Mesendoderm (in vitro differentiated cells): ENCODE results near the gene DNAJB4.

Source experiments
- DNase-seq: peaks from one replicate; pipeline ENCODE4 v3.0.0; 2013
- H2AK5ac ChIP-seq: 2 replicates; pipeline ENCODE4 v1.6.1; 2013; ENCODE audit warnings: low read length, inconsistent platforms
- H2BK120ac ChIP-seq: 2 replicates; pipeline ENCODE4 v1.6.1; 2013; ENCODE audit warnings: low read depth, mild to moderate bottlenecking, low read length, moderate library complexity, mixed read lengths
- H2BK15ac ChIP-seq: replicated peaks from 2 replicates; pipeline ENCODE4 v1.6.1; 2013; ENCODE audit warnings: low read depth, mild to moderate bottlenecking, moderate library complexity
- H2BK5ac ChIP-seq: 2 replicates; pipeline ENCODE4 v1.6.1; 2013; ENCODE audit warnings: low read length, inconsistent platforms
- H3K18ac ChIP-seq: 2 replicates; pipeline ENCODE4 v1.6.1; 2013; ENCODE audit warnings: mild to moderate bottlenecking, low read length, mixed read lengths
- H3K23ac ChIP-seq: one replicate; pipeline ENCODE4 v1.6.1; 2013; ENCODE audit warnings: low read length
- H3K27ac ChIP-seq: 2 replicates; pipeline ENCODE4 v1.5.1; 2013; ENCODE audit warnings: low read depth, mild to moderate bottlenecking, inconsistent platforms, low read length, moderate library complexity
- H3K27me3 ChIP-seq: 2 replicates; pipeline ENCODE4 v1.6.1; 2013; ENCODE audit warnings: low read length, control low read depth, mild to moderate bottlenecking, inconsistent platforms; ENCODE audit not compliant: insufficient read depth, poor library complexity
- H3K36me3 ChIP-seq: 2 replicates; pipeline ENCODE4 v1.6.1; 2013; ENCODE audit warnings: low read length, inconsistent platforms; ENCODE audit not compliant: control insufficient read depth, insufficient read depth
- H3K4ac ChIP-seq: one replicate; pipeline ENCODE4 v1.6.1; 2013; ENCODE audit warnings: low read depth, mild to moderate bottlenecking, low read length, moderate library complexity
- H3K4me1 ChIP-seq: 2 replicates; pipeline ENCODE4 v1.6.1; 2013; ENCODE audit warnings: low read depth, low read length, inconsistent platforms; ENCODE audit not compliant: control insufficient read depth
- H3K4me2 ChIP-seq: 2 replicates; pipeline ENCODE4 v1.6.1; 2013; ENCODE audit warnings: low read length
- H3K4me3 ChIP-seq: 2 replicates; pipeline ENCODE4 v1.5.1; 2013; ENCODE audit warnings: mild to moderate bottlenecking, low read length
- H3K56ac ChIP-seq: one replicate; pipeline ENCODE4 v1.6.1; 2013; ENCODE audit warnings: low read length
- H3K79me1 ChIP-seq: 2 replicates; pipeline ENCODE4 v1.6.1; 2013; ENCODE audit warnings: low read length, inconsistent platforms
- H3K79me2 ChIP-seq: 2 replicates; pipeline ENCODE4 v1.6.1; 2013; ENCODE audit warnings: mild to moderate bottlenecking, low read length; ENCODE audit not compliant: control insufficient read depth, insufficient read depth
- H3K9ac ChIP-seq: 2 replicates; pipeline ENCODE4 v1.6.1; 2013; ENCODE audit warnings: low read length, inconsistent platforms
- H4K5ac ChIP-seq: one replicate; pipeline ENCODE4 v1.6.1; 2013; ENCODE audit warnings: low read length
- H4K8ac ChIP-seq: one replicate; pipeline ENCODE4 v1.6.1; 2013; ENCODE audit warnings: low read depth, mild to moderate bottlenecking, control low read depth, low read length, moderate library complexity
- WGBS: extraction: QIAGEN DNeasy Blood & Tissue Kit; methylation state at CpG from one replicate; pipeline ENCODE4 v1.1.7; 2013; ENCODE audit warnings: low lambda C conversion rate, missing lambda C conversion rate; ENCODE audit not compliant: insufficient coverage; ENCODE audit errors: extremely low coverage; 5-methylcytosine and 5-hydroxymethylcytosine counted together

The DNAJB4 gene

DNA sequence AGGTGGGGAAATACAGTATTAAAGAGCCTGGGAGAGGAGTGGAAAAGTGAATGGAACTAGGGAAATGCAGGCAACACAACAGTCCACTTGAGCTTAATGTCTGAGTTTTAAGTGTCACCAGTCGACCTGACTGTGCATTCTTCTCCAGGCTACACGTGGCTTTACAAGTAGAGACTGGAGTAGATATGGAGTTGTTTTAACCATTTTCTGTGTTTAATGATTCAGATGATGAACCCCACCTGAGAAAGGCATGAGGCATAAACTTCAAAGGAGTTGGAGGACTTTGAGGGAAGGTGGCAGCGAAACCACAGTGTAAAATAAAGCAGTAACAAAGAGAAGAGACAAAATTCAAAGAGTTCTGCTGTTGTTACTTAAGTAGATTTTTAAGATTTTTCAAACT, 38.4 kb upstream of the DNAJB4 start:
- no peak overlapping the region for H3K9ac ChIP-seq
- H3K18ac ChIP-seq = no peak overlapping the region
- no peak overlapping the region for H3K23ac ChIP-seq
- peaks cover 27% of the 10 kb centered on the region for H3K79me2 ChIP-seq
- H2AK5ac ChIP-seq = no peak overlapping the region
- H2BK15ac ChIP-seq = no peak overlapping the region
- no peak overlapping the region for H3K4ac ChIP-seq
- DNase-seq = no peak
- no peaks in the 10 kb centered on the region for H3K4me1 ChIP-seq
- H3K79me1 ChIP-seq = peaks cover 7% of the 10 kb centered on the region
- no peak overlapping the region for H3K56ac ChIP-seq
- H2BK120ac ChIP-seq = no peak overlapping the region
- no peak overlapping the region for H4K5ac ChIP-seq
- no peak overlapping the region for H3K27ac ChIP-seq
- no peaks in the 10 kb centered on the region for H3K27me3 ChIP-seq
- H4K8ac ChIP-seq = no peak overlapping the region
- no CpG with 5 or more reads among the region's 3 CpGs for WGBS
- H2BK5ac ChIP-seq = no peak overlapping the region
- no peak overlapping the region for H3K4me3 ChIP-seq
- peaks cover 9% of the 10 kb centered on the region for H3K36me3 ChIP-seq
- no peak overlapping the region for H3K4me2 ChIP-seq

GRCh38 chr1:77970192-77970591, 34.5 kb upstream of the DNAJB4 start:
- no peak for DNase-seq
- no CpG with 5 or more reads among the region's 1 CpG for WGBS
- Histone ChIP-seq H2BK15ac (no peak overlapping the region), H2BK120ac (no peak overlapping the region), H3K4ac (no peak overlapping the region), H3K4me1 (no peaks in the 10 kb centered on the region), H3K9ac (no peak overlapping the region), H3K4me3 (no peak overlapping the region), H3K79me2 (peaks cover 59% of the 10 kb centered on the region), H3K18ac (no peak overlapping the region), H3K56ac (no peak overlapping the region), H4K8ac (no peak overlapping the region), H2AK5ac (no peak overlapping the region), H2BK5ac (no peak overlapping the region), H4K5ac (no peak overlapping the region), H3K27me3 (no peaks in the 10 kb centered on the region), H3K23ac (no peak overlapping the region), H3K4me2 (no peak overlapping the region), H3K79me1 (peaks cover 6% of the 10 kb centered on the region), H3K27ac (no peak overlapping the region), H3K36me3 (peaks cover 6% of the 10 kb centered on the region)

GRCh38 chr1:77972080-77972479, 32.7 kb upstream of the DNAJB4 start:
- H4K5ac ChIP-seq = no peak overlapping the region
- H2AK5ac ChIP-seq = no peak overlapping the region
- H3K36me3 ChIP-seq = peaks cover 3% of the 10 kb centered on the region
- peaks cover 75% of the 10 kb centered on the region for H3K79me2 ChIP-seq
- no peak overlapping the region for H4K8ac ChIP-seq
- H3K4me3 ChIP-seq = no peak overlapping the region
- no peaks in the 10 kb centered on the region for H3K27me3 ChIP-seq
- no peak overlapping the region for H3K56ac ChIP-seq
- H3K79me1 ChIP-seq = peaks cover 2% of the 10 kb centered on the region
- no peak overlapping the region for H2BK15ac ChIP-seq
- H3K4me1 ChIP-seq = no peaks in the 10 kb centered on the region
- no peak overlapping the region for H3K4ac ChIP-seq
- no peak overlapping the region for H3K18ac ChIP-seq
- no peak overlapping the region for H3K23ac ChIP-seq
- DNase-seq = no peak
- H3K27ac ChIP-seq = no peak overlapping the region
- no peak overlapping the region for H2BK120ac ChIP-seq
- no peak overlapping the region for H2BK5ac ChIP-seq
- no peak overlapping the region for H3K9ac ChIP-seq
- WGBS = no CpG with 5 or more reads among the region's 3 CpGs
- no peak overlapping the region for H3K4me2 ChIP-seq

- Histone ChIP-seq H3K18ac (no peak overlapping the region), H3K27ac (no peak overlapping the region), H3K27me3 (no peaks in the 10 kb centered on the region), H3K79me1 (no peaks in the 10 kb centered on the region), H3K4me3 (no peak overlapping the region), H4K5ac (no peak overlapping the region), H3K23ac (no peak overlapping the region), H2BK15ac (no peak overlapping the region), H3K56ac (no peak overlapping the region), H3K4me1 (no peaks in the 10 kb centered on the region), H3K9ac (peak overlapping the region; percentile 38), H3K4me2 (no peak overlapping the region), H4K8ac (no peak overlapping the region), H3K79me2 (peaks cover 90% of the 10 kb centered on the region), H2BK120ac (no peak overlapping the region), H2AK5ac (no peak overlapping the region), H2BK5ac (no peak overlapping the region), H3K36me3 (no peaks in the 10 kb centered on the region), H3K4ac (no peak overlapping the region)
- DNase-seq = no peak
- WGBS = no CpG with 5 or more reads among the region's 4 CpGs
Observed at GRCh38 chr1:77975386-77975785, 29.4 kb upstream of the DNAJB4 start.

DNA sequence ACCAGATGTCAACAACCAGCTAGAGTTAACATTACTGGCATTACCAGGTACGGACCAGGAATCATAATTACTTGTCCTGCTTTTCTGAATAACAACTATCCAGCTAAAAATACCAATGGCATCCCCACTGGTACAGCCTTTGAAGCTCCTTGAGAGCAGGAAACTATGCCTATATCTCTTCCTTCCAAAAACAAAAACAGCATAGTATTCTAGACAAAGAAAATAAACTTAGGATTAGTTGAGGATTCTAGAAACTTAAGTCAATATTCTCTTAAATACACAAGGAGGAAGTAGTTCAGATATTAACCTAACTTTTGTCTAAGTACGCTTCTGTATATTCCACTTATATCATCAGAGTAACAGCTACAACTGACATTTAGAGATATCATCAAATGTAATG, 28.8 kb upstream of the DNAJB4 start:
- H3K27me3 ChIP-seq = no peaks in the 10 kb centered on the region
- no peak overlapping the region for H3K27ac ChIP-seq

GRCh38 chr1:77976433-77977076, 28.2 kb upstream of the DNAJB4 start:
- WGBS = no CpG with 5 or more reads among the region's 13 CpGs
- H3K18ac ChIP-seq = no peak overlapping the region
- peak overlapping the region; percentile 73 for H3K56ac ChIP-seq
- H3K23ac ChIP-seq = no peak overlapping the region
- H3K4me1 ChIP-seq = no peaks in the 10 kb centered on the region
- H3K4me3 ChIP-seq = peak overlapping the region; percentile 36
- no peak overlapping the region for H4K5ac ChIP-seq
- H3K4ac ChIP-seq = no peak overlapping the region
- no peak overlapping the region for H2BK120ac ChIP-seq
- peaks cover 85% of the 10 kb centered on the region for H3K79me2 ChIP-seq
- DNase-seq = peak; percentile 23
- H3K27ac ChIP-seq = no peak overlapping the region
- no peaks in the 10 kb centered on the region for H3K27me3 ChIP-seq
- no peak overlapping the region for H2AK5ac ChIP-seq
- H4K8ac ChIP-seq = no peak overlapping the region
- H3K36me3 ChIP-seq = no peaks in the 10 kb centered on the region
- H3K79me1 ChIP-seq = no peaks in the 10 kb centered on the region
- H3K9ac ChIP-seq = peak overlapping the region; percentile 72
- no peak overlapping the region for H2BK15ac ChIP-seq
- H2BK5ac ChIP-seq = no peak overlapping the region
- H3K4me2 ChIP-seq = peak overlapping the region; percentile 65

More for the DNA sequence above, 28.8 kb upstream of the DNAJB4 start:
- Histone ChIP-seq H3K4ac (no peak overlapping the region), H3K36me3 (no peaks in the 10 kb centered on the region), H4K5ac (no peak overlapping the region), H3K4me3 (no peak overlapping the region), H3K18ac (no peak overlapping the region), H3K9ac (peak overlapping the region; percentile 40), H2BK5ac (no peak overlapping the region), H3K79me2 (peaks cover 87% of the 10 kb centered on the region), H4K8ac (no peak overlapping the region), H3K56ac (no peak overlapping the region), H2AK5ac (no peak overlapping the region), H2BK120ac (no peak overlapping the region), H3K4me1 (no peaks in the 10 kb centered on the region), H2BK15ac (no peak overlapping the region), H3K23ac (no peak overlapping the region), H3K79me1 (no peaks in the 10 kb centered on the region), H3K4me2 (peak overlapping the region; percentile 31)
- no CpG with 5 or more reads among the region's 2 CpGs for WGBS
- no peak for DNase-seq
